HG02852 (cell line): ENCODE data around the gene GEMIN5.

Source experiments
- ATAC-seq: cut with Tn5 transposase; IDR thresholded peaks from one replicate; pipeline ENCODE4 v1.9.1; 2021; ENCODE audit warnings: mild to moderate bottlenecking, moderate library complexity; ENCODE audit not compliant: unreplicated experiment

GEMIN5 gene

GRCh38 chr5:154850255-154851062 is 87.6 kb downstream of the GEMIN5 start, which contains the start of gene FAXDC2:
Gene FAXDC2, minus strand, starts transcription at chr5:154850603. Its CDS starts 12,425 bp downstream, at chr5:154838178.
- ATAC-seq, result no peak

DNA sequence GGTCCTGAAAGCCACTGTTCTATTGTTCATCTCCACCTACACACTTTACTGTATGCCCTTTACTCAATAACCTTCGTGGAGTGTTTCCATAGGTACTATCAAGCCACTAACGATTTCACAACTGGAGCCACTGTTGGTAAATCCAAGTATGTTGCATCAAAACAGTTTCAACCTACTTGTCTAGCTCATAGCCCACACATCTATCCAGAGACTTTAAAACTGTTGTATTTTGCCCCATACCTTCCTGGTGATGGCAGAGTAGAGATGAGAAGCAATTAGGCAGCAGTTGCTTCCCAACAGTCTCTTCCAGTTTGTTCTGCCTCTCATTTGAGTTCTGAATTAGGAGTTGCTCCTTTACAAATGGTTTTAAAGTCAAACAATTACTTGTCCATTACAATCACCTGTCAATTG is 88.2 kb downstream of the GEMIN5 start:
- ATAC-seq, result no peak

GRCh38 chr5:154849264-154849785 is 88.7 kb downstream of the GEMIN5 start:
- no peak for ATAC-seq

- no peak for ATAC-seq
Observed at GRCh38 chr5:154844809-154845208, 93.2 kb downstream of the GEMIN5 start.

DNA sequence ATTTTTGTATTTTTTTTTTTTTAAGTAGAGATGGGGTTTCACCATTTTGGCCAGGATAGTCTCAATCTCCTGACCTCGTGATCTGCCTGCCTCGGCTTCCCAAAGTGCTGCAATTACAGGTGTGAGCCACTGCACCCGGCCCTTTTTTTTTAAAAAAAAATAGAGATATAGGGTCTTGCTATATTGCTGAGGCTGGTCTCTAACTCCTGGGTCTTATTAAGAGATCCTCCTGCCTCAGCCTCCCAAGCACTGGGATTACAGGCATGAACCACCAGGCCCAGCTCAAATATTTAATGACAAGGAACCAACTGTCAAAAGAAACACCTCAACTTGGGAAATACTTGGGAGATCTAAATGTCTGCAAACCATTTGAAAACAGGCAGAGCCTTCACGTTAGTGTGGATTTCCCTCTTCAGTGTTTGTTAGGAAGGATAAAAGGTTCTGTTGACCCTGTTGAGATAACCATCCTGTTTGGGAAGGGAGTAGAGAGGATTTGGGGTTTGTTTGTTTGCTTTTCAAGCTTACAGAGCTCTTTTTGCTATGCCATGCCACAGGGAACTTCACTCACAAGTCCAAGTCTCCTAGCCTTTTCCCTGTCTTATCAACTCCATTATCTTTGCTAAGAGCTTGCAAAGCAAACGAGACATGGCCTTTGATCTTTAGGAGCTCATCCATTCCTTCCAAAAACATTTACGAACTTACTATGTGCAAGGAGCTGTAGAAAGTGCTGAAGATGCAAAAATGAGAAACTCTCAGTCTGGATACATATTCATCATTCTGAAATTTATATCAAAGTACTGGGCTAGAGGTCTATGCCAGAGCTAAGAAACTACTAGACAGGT is 95.1 kb downstream of the GEMIN5 start:
- no peak for ATAC-seq

- ATAC-seq, result no peak
Observed at GRCh38 chr5:154841273-154841661, 96.7 kb downstream of the GEMIN5 start.

DNA sequence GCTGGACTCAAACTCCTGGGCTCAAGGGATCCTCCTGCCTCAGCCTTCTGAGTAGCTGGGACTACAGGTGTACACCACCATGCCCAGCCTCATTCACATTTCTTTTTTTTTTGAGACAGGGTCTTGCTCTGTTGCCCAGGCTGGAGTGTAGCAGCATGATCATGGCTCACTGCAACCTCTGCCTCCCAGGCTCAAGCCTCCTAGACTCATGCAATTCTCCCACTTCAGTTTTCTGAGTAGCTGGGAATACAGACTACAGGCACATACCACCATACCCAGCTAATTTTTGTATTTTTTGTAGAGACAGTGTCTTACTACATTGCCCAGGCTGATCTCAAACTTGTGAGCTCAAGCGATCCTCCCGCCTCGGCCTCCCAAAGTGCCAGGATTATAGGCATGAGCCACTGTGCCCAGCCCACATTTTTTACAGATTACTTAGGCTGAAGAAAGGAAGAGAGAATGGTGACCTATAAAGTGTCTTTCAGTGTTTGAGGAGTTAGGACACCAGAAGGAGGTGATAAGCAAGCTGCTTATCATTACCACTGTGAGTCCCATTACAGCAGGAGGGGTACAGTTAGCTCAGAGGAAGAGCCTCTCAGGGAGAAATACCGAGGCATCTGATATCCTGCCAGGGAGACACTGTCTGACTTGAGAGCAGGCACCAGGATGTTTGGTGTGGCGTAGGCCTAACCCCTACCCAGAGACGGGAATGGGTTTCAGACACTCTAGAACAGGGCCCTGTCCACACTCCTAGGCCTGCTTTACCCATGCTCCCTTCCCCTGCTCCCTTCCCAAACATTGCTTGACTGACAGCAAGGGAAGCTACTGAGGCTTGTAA is 97.4 kb downstream of the GEMIN5 start:
- ATAC-seq, result no peak
